SK-N-SH treated with all-trans-retinoic acid at 6 μM for 48 hours (cell line): ENCODE data around the gene SH3TC1.

Experiments
- ARNTL ChIP-seq: fragments of 450-650 bp; formaldehyde crosslinking; IDR thresholded peaks from 2 replicates; pipeline ENCODE4 v1.5.0; 2020; ENCODE audit warnings: low read depth, mild to moderate bottlenecking, moderate library complexity, borderline replicate concordance
- CSDC2 ChIP-seq: fragments of 250-450 bp; sonication (Bioruptor Pico); IDR thresholded peaks from 2 replicates; pipeline ENCODE4 v1.5.0; 2020; ENCODE audit warnings: mild to moderate bottlenecking, moderate library complexity
- OSR1 ChIP-seq: fragments of 250-450 bp; sonication (Bioruptor Pico); IDR thresholded peaks from 2 replicates; pipeline ENCODE4 v1.8.0; 2022; ENCODE audit warnings: moderate library complexity, mild to moderate bottlenecking, inconsistent platforms
- PATZ1 ChIP-seq: fragments of 250-450 bp; sonication (Bioruptor Pico); IDR thresholded peaks from 2 replicates; pipeline ENCODE4 v1.8.0; 2020; ENCODE audit warnings: mild to moderate bottlenecking, moderate library complexity, borderline replicate concordance
- RARB ChIP-seq: fragments of 250-450 bp; sonication (Bioruptor Pico); IDR thresholded peaks from 2 replicates; pipeline ENCODE4 v1.8.0; 2021; ENCODE audit warnings: mild to moderate bottlenecking, moderate library complexity
- TCF4 ChIP-seq: fragments of 250-450 bp; sonication (Bioruptor Pico); IDR thresholded peaks from 2 replicates; pipeline ENCODE4 v1.8.0; 2021; ENCODE audit warnings: mild to moderate bottlenecking, moderate library complexity, borderline replicate concordance
- TSHZ2 ChIP-seq: fragments of 250-450 bp; sonication (Bioruptor Pico); IDR thresholded peaks from 2 replicates; pipeline ENCODE4 v1.5.0; 2020; ENCODE audit warnings: mild to moderate bottlenecking, moderate library complexity
- ZC3H10 ChIP-seq: fragments of 250-450 bp; sonication (Bioruptor Pico); IDR thresholded peaks from 2 replicates; pipeline ENCODE4 v1.5.1; 2021; ENCODE audit warnings: mild to moderate bottlenecking, moderate library complexity
- ZFP3 ChIP-seq: fragments of 250-450 bp; sonication (Bioruptor Pico); IDR thresholded peaks from 2 replicates; pipeline ENCODE4 v1.5.0; 2020; ENCODE audit warnings: mild to moderate bottlenecking, moderate library complexity
- ZFP30 ChIP-seq: fragments of 450-650 bp; formaldehyde crosslinking; IDR thresholded peaks from 2 replicates; pipeline ENCODE4 v1.5.0; 2022; ENCODE audit warnings: mild to moderate bottlenecking, moderate library complexity
- ZNF565 ChIP-seq: fragments of 450-650 bp; formaldehyde crosslinking; conservative IDR thresholded peaks from 2 replicates; pipeline ENCODE4 v1.5.0; 2020; ENCODE audit warnings: low read depth, mild to moderate bottlenecking, moderate library complexity
- ZNF70 ChIP-seq: fragments of 450-650 bp; formaldehyde crosslinking; IDR thresholded peaks from 2 replicates; pipeline ENCODE4 v1.5.0; 2020; ENCODE audit warnings: mild to moderate bottlenecking, moderate library complexity
- TF ChIP-seq, protein P1 (sequence below): fragments of 250-450 bp; sonication (Bioruptor Pico); IDR thresholded peaks from 2 replicates; pipeline ENCODE4 v1.8.0; 2021; ENCODE audit warnings: low read depth, mild to moderate bottlenecking, moderate library complexity, borderline replicate concordance

DNA sequence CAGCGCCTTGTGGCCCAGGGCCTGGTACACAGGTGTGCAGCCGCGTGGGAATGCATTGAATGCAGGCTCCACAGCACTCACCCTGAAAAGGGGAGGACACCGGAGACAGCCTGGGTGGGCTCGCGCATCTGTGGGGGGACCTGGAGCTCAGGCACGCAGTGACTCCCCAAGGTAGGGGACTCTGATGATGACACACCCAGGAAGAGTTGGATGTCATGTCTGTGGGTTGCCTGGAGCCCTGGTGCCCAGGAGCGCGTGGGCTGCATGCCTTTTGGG, 37.8 kb downstream of the SH3TC1 start:
- TF ChIP-seq ARNTL (CRISPR knock-in tag) = no peak
- TF ChIP-seq ZFP30 = no peak
- no peak for TF ChIP-seq RARB (CRISPR knock-in tag)
- no peak for TF ChIP-seq PATZ1 (CRISPR knock-in tag)
- no peak for TF ChIP-seq TCF4 (CRISPR knock-in tag)
- no peak for TF ChIP-seq ZNF565 (CRISPR knock-in tag)
- TF ChIP-seq, protein P1, sequence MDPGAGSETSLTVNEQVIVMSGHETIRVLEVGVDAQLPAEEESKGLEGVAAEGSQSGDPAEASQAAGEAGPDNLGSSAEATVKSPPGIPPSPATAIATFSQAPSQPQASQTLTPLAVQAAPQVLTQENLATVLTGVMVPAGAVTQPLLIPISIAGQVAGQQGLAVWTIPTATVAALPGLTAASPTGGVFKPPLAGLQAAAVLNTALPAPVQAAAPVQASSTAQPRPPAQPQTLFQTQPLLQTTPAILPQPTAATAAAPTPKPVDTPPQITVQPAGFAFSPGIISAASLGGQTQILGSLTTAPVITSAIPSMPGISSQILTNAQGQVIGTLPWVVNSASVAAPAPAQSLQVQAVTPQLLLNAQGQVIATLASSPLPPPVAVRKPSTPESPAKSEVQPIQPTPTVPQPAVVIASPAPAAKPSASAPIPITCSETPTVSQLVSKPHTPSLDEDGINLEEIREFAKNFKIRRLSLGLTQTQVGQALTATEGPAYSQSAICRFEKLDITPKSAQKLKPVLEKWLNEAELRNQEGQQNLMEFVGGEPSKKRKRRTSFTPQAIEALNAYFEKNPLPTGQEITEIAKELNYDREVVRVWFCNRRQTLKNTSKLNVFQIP (CRISPR knock-in tag) = no peak
- TF ChIP-seq OSR1 (CRISPR knock-in tag) = no peak
- TF ChIP-seq CSDC2 (CRISPR knock-in tag) = no peak
- no peak for TF ChIP-seq ZC3H10
- no peak for TF ChIP-seq TSHZ2 (CRISPR knock-in tag)
- TF ChIP-seq ZFP3 (CRISPR knock-in tag) = no peak
- TF ChIP-seq ZNF70 (CRISPR knock-in tag) = no peak
